HG03095 (cell line): ENCODE measurements around the gene OR1F1.

Experiments
- ATAC-seq: cut with Tn5 transposase; IDR thresholded peaks from one replicate; pipeline ENCODE4 v1.9.1; 2021; ENCODE audit warnings: moderate library complexity; ENCODE audit not compliant: unreplicated experiment

Gene OR1F1

DNA sequence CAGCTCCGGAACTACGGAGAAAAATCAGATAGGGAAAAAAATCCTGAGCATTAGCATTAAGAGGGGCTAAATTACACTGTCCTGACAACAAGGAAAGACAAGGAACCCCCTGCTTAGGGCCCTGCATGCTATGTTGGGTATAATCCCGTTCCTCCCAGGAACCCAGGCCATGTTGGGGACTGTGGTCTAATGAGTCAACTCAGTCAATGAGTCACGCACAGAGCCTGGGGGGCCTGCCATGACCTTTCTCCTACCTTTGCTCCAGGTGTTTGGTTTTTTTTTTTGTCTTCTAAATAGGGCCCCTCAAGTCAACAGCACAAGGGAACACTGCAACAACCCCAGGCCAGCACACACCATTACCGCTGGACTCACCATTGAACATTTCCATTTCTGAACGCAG lies 55.9 kb downstream of the OR1F1 start:
- no peak for ATAC-seq

GRCh38 chr16:3246002-3246401 lies 58.0 kb downstream of the OR1F1 start:
- no peak for ATAC-seq

GRCh38 chr16:3246876-3247275 lies 58.9 kb downstream of the OR1F1 start:
- ATAC-seq, result no peak

DNA sequence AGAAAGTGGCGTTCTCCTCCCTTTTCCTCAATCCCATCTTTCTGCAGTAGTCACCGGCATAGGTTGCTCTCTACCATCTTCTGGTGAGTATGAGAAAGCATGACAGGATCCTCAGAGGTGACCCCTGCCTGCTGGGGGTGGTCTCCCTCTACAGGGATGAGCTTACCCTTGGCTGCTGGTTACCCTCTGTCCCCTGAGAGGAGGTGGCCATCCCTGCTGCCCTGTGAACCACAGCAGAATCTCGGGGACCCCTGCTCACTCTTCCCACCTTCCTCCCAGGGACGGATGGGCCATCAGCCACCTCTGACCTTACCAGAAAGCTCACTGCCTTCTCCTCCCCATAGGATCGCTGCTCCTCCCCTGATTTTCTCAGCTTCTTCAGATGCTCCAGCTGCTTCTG lies 60.6 kb downstream of the OR1F1 start:
- ATAC-seq, result no peak

- no peak for ATAC-seq
Measured at GRCh38 chr16:3249020-3249419, 61.0 kb downstream of the OR1F1 start.

GRCh38 chr16:3249451-3249850 lies 61.4 kb downstream of the OR1F1 start:
- no peak for ATAC-seq

DNA sequence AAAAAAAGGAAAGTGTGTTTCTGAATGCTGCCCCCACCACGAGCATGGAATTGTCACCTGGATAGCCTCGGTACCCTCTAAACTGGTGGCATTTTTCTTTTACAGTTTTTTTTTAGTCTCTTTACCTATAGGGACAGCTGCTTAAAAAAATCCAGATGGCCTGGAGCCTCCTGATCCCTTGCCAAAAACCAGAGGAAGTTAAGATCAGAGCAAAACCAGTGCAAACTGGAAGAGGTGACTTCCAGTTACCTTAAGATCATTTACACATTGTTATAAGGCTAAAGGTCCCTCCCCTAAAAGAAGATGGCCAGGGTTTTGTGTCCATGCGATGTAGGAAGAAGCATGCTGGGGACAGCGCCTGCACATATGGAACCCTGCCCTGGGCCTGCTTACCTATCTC lies 65.0 kb downstream of the OR1F1 start:
- no peak for ATAC-seq

DNA sequence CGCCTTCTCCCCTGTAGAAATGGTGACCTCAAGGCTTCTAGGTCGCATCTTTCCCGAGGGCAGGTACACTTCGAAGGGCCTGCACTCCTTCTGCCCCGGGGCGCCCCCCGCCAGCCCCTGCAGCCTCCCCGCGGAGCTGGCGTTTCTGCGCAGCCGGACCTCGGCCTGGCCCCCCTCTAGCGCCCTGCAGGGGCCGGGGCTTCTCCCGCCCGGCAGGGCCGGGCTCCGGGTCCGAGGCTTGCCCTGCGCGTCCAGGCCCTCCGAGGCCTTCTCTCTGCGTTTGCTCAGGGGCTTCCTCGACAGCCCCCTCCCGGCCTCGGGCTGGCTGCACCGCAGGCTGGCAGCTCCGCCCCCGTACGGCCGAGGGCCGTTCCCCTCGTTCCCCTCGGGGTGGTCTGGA lies 66.3 kb downstream of the OR1F1 start:
- ATAC-seq, result no peak
